GM21619 (cell line): ENCODE measurements around the gene ZNF598.

ENCODE experiments used
- ATAC-seq: cut with Tn5 transposase; IDR thresholded peaks from one replicate; pipeline ENCODE4 v1.9.1; 2021; ENCODE audit not compliant: unreplicated experiment

The ZNF598 gene

DNA sequence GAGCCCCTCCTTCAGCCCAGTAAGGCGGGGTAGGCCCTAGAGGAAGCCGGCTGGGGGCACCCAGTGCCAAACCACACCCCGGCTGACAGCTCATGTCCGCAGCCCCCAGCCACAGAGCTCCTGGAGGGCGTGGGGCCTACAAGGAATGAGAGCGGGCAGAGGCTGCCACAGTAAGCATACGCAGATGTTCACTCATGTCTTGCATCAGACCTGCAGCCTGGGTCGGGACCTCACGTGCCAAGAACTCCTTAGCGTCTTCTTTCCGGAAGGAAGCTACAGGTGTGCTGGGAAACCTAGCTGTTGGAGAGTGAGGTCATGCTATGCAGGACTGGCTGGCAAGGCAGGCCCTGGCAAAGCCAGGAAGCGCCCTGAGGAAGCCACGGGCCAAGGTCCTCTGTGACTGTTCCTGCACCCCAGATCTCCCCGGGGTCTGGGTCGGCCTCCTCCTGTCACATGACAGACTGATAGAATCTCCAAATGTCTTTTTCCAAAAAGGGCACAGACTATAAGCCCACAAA lies 1.6 kb downstream of the ZNF598 start:
- no peak for ATAC-seq

DNA sequence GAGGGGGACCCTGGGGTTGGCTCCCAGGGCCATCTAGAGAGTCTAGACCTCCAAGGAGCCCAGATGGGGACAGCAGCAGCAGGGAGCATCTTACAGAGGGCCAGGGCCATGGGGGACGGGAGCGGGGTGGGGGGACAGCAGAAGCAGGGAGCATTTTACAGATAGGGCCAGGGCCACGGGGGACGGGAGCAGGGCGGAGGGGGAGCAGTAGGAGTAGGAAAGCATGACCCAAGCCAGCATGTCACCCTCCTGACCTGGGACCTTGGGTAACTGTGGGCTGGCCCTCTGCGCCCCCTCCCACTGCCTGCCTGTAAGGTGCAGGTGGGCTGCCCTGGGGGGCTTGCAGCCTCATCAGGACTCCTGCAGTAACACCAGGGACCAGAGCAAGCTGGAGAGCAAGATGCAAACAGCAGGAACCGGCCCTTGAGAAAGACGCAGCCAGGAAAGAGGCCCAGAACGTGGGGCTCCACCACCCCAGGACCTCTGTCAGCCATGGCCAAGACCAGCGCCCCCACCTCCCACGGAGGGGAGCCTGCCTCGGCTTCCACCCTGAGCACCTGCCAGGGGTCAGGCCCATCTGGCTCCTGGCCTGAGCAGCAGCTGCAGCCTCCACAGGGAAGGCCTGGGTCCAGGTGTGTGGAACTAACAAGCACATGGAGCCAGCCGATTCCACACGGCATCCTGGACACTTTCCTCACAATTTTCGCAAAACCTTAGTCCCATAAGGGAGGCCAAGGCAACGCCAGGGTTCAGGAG lies 2.4 kb downstream of the ZNF598 start:
- ATAC-seq: no peak

GRCh38 chr16:2006317-2006716 lies 3.3 kb downstream of the ZNF598 start:
- ATAC-seq: no peak

- no peak for ATAC-seq
Observed at GRCh38 chr16:2005646-2006045, 4.0 kb downstream of the ZNF598 start.

- no peak for ATAC-seq
Observed at GRCh38 chr16:2004795-2005517, 4.7 kb downstream of the ZNF598 start.

DNA sequence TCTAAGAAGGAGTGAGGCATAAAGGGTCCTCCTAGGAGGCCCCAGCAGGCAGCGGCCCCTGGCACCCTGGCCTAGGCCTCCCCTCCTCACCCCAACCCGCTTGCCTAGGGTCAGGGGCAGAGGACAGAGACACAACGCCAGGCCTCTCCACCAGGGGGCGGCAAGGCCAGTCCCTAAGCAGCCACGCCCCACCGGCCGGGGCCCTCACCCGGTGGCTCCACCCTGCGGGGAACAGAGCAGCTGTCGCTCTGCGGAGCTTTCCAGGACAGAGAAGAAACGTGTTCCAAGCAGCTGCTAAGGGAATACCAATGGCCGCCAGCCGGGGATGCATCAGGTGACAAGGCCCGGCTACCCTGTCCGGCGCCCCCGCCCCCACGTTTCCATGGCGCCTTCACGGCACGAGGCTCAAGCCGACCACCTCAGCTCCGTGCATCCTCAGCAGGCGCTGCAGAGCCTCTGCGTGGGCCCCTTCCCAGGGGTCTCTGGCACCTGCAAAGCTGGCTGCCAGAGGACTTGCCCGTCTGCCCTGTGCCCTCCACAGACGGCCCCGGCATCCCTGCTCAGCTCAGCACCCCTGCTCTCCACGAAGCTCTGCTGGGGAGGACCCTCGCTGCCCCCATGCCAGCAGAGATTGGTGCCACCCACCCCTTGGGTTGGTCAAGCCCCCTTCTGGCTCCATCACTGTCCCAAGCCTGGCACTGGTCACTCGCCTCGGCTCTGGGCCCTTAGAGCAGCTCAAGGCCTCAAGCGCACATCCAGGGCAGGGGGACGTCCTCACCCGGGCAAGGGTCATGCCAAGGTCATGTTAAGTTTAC lies 5.6 kb downstream of the ZNF598 start:
- no peak for ATAC-seq

GRCh38 chr16:2003231-2003826 lies 6.3 kb downstream of the ZNF598 start:
- no peak for ATAC-seq

- no peak for ATAC-seq
Observed at GRCh38 chr16:2002406-2003230, 7.0 kb downstream of the ZNF598 start.

- no peak for ATAC-seq
Observed at GRCh38 chr16:2001456-2002355, 7.9 kb downstream of the ZNF598 start.

DNA sequence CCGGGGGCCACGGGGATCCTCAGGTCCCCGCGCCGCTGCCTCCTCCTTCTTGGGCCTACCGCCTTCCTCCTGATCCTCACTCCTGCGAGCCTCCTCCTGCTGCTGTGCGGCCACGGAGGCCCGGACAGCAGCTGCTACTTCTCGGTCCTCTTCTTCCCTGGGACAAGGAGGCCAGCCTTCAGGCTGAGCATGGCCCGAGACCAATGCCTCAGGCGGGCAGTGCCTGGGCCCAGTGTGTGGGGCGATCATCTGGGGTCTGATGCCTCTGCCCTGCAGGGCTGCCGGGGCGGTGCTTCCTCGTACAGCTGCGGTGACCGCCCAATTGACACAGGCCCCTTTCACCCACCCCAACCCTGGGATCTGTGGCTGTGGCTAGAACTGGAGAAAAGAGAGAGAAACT lies 8.6 kb downstream of the ZNF598 start:
- no peak for ATAC-seq

DNA sequence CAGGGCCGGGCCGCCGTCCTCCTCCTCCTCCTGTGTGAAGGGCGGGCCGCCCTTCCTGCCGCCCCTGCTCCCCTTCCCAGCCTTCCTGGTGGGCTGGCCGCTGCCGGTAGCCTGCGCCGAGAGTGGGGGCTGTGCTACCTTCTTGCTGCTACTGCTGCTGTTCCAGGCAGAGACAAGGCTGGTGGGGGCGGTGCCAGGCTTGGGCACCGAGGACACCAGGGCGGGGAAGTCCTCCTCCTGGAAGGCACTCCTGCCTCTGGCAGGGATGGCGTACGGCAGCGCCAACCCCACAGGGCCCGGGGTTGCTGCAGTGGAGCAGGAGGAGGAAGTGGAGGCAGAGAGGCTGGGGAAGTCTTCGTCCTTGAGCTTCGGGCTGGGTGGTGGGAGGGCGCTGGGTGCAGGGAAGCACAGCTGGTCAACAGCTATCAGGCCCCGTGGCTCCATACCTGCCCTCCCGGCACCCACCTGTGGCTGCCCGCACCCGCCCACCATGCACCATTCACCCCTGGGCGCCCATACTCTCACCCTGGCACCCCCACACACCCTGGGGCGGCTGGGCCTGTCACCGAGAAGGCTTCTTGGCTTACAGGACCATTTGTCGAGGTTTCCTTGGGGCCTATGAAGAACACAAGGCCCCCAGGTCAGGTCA lies 9.6 kb downstream of the ZNF598 start:
- ATAC-seq: no peak

DNA sequence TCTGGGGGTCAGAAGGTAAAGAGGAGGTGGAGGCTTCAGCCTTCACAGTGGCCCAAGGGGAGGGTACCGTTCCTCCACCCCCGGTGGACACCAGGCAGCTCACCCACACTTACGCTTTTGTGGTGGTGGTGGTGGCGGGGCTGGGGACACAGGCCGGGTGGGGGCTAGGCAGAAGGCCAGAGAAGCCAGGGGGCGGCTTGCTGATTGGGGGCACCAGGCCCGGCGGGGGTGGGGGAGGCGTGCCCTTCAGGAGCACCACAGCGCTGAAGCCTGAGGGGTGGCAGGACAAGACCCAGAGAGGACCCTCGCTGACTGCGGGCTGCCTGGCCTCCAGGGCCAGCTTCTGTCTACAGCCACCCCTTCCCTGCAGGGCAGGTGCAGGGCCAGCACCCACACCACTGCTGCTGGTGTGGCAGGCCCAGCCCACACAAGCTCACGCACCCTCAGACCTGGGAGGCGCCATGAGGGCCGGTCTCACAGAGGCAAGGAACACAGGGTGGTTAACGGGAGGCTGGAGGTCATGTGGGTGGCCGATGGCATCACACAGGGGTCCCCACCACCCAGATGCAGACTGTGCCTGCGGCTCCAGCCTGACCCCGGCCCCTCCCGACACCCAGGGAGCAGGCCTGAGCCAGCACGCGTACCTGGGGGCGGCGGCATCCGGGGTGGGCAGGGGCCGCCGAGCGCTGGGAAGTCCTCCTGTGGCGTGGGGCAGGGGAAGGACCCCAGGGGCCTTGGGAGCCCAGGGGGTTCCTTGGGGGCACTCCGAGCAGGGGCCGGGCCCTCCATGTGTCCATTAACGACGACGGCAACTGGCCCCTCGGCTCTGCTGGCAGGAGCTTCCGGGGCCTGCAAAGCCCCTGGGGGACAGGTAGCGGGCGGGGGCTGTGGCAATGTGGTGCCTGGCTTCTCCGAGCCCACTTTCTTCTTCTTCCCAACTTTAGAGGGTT lies 10.5 kb downstream of the ZNF598 start:
- ATAC-seq: no peak

- ATAC-seq: no peak
Observed at GRCh38 chr16:1998360-1998835, 11.2 kb downstream of the ZNF598 start.

GRCh38 chr16:1997494-1998359 lies 11.9 kb downstream of the ZNF598 start:
- no peak for ATAC-seq

DNA sequence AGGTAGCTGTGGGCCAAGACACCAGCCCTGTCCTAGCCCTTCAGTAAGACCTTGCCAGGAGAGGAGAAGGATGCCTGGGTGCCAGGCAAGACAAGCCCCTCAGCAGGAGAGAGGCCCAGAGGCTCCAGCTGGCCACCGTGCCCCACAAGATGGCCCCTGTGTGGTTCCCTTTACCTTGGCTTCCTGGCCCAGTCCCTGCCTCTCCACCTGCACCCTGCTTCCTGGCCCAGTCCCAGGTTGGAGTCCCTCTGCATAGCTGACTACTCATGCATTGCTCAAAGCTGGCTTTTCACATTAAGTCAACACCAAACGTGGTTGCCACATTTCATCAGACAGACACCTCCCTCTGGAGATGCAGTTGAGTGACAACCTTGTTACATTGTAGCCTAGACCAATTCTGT lies 15.9 kb downstream of the ZNF598 start:
- no peak for ATAC-seq

DNA sequence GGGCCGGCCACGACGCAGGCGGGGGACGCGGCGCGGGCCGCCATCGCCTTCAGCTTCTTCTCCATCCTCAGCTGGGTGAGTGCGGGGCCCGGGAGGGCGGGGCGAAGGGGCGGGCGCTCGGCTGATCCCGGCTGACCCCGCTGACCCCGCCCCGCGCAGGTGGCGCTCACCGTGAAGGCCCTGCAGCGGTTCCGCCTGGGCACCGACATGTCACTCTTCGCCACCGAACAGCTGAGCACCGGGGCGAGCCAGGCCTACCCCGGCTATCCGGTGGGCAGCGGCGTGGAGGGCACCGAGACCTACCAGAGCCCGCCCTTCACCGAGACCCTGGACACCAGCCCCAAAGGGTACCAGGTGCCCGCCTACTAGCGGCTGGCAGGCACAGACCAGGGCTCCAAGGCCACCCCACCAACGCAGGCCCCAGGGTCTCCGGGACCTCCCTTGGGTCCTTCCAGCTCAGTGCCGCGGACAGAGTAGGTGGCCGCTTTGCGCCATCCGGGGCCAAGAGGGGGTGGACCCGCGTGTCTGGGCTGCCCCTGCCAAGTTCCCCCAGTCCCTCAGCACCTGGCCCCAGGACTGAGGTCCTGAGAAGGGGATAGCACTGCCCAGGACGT lies 16.8 kb downstream of the ZNF598 start:
- ATAC-seq: no peak
